Uterus (tissue), 4 donors: ENCODE measurements around the gene ANKRD63. TPM values are rescaled to one million over a fixed set of nuclear protein-coding genes. Genes with fewer than 3 reads are reported as not detected.

ENCODE experiments used
- DNase-seq, 2 donors: peaks; one replicate each; pipeline ENCODE4 v3.0.0-alpha.2; 2019 to 2020
- H3K27ac ChIP-seq, 2 donors: fragments of 200-600 bp; sonication (generic); 1 replicate in 1 of 2; 2 replicates in 1 of 2; pipeline ENCODE4 v1.5.1; 2016 to 2018
- H3K27me3 ChIP-seq, 2 donors: fragments of 200-600 bp; sonication (generic); one replicate each; pipeline ENCODE4 v1.5.1; 2018 to 2019; ENCODE audit warnings: control low read depth in 1 of 2
- H3K36me3 ChIP-seq, 2 donors: fragments of 200-600 bp; sonication (generic); one replicate each; pipeline ENCODE4 v1.5.1; 2019; ENCODE audit warnings: control low read depth in 1 of 2
- H3K4me1 ChIP-seq, 2 donors: fragments of 200-600 bp; sonication (generic); one replicate each; pipeline ENCODE4 v1.5.1; 2018 to 2019; ENCODE audit warnings: control low read depth in 1 of 2
- H3K4me3 ChIP-seq, 2 donors: fragments of 200-600 bp; sonication (generic); 1 replicate in 1 of 2; 2 replicates in 1 of 2; pipeline ENCODE4 v1.5.1; 2018 to 2019; ENCODE audit warnings: mild to moderate bottlenecking in 1 of 2
- H3K9me3 ChIP-seq, 2 donors: fragments of 200-600 bp; sonication (generic); one replicate each; pipeline ENCODE4 v1.5.1; 2019; ENCODE audit warnings: control low read depth in 1 of 2
- POLR2A ChIP-seq, 2 donors: fragments of 450-650 bp; IDR thresholded peaks; one replicate each; pipeline ENCODE4 v1.6.1; 2016; ENCODE audit warnings: antibody characterized with exemption in 2 of 2, mild to moderate bottlenecking in 1 of 2, moderate library complexity in 1 of 2
- intact Hi-C: fragments of 100-400 bp; cut with DNase I; formaldehyde crosslinking; loops from one replicate; pipeline ENCODE4 v1.15.1; 2023; ENCODE audit warnings: low total_unique reads
- total RNA-seq, 4 donors: library from RNA; depleted of rRNA in 3 of 4; stranded (reverse); fragments of >200 nt in 3 of 4; gene quantifications; one replicate each; pipeline versions ENCODE4 v1.1.0 to v1.2.4, GENCODE V29; 2014 to 2023
- TF ChIP-seq, protein P1 (sequence below), 4 experiments: fragments of 200-600 bp in 2 of 4; fragments of 450-650 bp in 2 of 4; sonication (generic) in 2 of 4; IDR thresholded peaks; one replicate each; pipeline ENCODE4 v1.5.1; 2016 to 2019; ENCODE audit warnings: antibody characterized with exemption in 4 of 4, mild to moderate bottlenecking in 2 of 4, moderate library complexity in 1 of 4
- donor health status: DM: yes; HTN: yes; CAD: no.

ANKRD63 gene
- total RNA-seq, 4 donors from 2014 or later = 0.28 to 0.52 TPM; not detected in 2

DNA sequence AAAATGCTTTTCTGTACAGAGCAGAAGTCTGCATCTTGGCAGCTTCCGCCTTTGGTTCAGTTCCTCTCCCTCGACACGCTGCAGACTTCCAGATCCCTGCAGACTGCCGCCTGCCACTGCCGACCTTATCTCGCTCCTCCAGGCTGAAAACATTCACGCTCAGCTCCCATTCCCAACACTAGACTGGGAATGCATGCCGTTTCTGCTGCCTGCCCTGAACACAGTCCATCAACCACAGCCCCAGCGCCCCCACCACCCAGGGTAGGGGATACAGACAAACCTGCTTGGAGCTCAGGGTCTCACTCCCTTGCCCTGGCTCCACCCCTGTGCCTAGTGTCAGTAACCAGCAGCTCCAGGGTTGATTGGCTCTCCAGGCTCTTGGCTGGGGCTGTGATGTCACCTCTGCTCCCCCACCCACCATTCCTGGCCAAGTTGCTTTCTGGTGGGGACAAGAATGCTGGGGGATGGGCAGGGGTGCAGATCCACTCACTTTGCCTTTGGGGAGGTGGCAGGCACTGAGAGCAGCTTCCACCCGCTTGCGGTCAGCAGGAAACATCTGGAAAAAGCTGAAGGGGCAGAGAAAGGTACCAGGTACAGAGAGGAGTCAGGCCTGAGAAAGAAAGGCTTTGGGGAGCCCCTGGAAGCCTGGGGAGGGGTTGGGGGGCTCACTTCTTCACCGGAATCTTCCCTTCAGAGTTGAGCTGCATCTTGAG lies 18.8 kb upstream of the ANKRD63 start:
- no peaks in the 10 kb centered on the region for H3K27me3 ChIP-seq
- H3K4me3 ChIP-seq = no peak overlapping the region
- no peaks in the 10 kb centered on the region for H3K9me3 ChIP-seq
- intact Hi-C loops = no loop called here
- H3K27ac ChIP-seq = no peak overlapping the region
- no peak for TF ChIP-seq POLR2A (IDR thresholded peaks at IDR 0.05)
- TF ChIP-seq, protein P1, sequence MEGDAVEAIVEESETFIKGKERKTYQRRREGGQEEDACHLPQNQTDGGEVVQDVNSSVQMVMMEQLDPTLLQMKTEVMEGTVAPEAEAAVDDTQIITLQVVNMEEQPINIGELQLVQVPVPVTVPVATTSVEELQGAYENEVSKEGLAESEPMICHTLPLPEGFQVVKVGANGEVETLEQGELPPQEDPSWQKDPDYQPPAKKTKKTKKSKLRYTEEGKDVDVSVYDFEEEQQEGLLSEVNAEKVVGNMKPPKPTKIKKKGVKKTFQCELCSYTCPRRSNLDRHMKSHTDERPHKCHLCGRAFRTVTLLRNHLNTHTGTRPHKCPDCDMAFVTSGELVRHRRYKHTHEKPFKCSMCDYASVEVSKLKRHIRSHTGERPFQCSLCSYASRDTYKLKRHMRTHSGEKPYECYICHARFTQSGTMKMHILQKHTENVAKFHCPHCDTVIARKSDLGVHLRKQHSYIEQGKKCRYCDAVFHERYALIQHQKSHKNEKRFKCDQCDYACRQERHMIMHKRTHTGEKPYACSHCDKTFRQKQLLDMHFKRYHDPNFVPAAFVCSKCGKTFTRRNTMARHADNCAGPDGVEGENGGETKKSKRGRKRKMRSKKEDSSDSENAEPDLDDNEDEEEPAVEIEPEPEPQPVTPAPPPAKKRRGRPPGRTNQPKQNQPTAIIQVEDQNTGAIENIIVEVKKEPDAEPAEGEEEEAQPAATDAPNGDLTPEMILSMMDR (IDR thresholded peaks at IDR 0.05) = no peak
- no peaks in the 10 kb centered on the region for H3K36me3 ChIP-seq
- no peak for DNase-seq
- no peaks in the 10 kb centered on the region for H3K4me1 ChIP-seq

DNA sequence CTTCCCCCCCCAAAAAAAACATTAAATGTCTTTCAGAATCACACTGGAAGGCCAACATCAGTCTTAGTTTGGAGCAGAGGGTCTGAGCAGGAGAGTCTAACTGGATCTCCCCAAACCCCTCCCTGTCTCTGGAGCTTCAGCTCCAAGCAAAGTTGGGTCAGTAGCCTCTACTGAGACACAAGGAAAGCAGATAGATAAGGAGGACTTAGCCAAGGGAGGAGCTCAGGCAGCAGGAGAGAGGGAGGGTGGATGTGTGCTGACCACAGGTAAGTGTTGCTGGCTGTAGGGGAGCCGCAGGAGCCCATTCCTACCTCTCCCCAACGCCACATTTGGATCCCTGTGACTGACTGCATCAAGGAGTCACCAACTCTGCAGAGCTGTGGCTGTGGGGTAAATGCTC lies 17.9 kb upstream of the ANKRD63 start:
- Histone ChIP-seq H3K27me3 (no peaks in the 10 kb centered on the region), H3K4me1 (no peaks in the 10 kb centered on the region), H3K4me3 (no peak overlapping the region), H3K9me3 (no peaks in the 10 kb centered on the region), H3K27ac (no peak overlapping the region), H3K36me3 (no peaks in the 10 kb centered on the region)
- intact Hi-C loops = no loop called here
- DNase-seq = no peak
- TF ChIP-seq, protein P1 (IDR thresholded peaks at IDR 0.05) = no peak
- no peak for TF ChIP-seq POLR2A (IDR thresholded peaks at IDR 0.05)

DNA sequence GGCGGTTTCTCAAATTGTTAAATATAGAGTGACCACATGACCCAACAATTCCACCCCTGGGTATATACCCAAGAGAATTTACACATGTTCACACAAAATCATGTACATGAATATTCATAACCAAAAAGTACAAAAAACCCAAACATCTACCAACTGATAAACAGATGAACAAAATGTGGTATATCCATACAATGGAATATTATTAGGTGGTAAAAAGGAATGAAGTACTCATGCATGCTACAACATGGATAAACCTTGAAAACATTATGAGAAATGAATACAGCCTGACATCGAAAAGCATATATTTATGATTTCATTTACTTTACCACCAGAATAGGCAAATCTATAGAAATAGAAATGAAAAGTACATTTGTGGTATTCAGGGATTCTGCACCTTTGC lies 17.5 kb upstream of the ANKRD63 start:
- Histone ChIP-seq H3K9me3 (no peaks in the 10 kb centered on the region), H3K36me3 (no peaks in the 10 kb centered on the region), H3K27ac (no peak overlapping the region), H3K4me3 (no peak overlapping the region), H3K4me1 (no peaks in the 10 kb centered on the region), H3K27me3 (no peaks in the 10 kb centered on the region)
- TF ChIP-seq POLR2A (IDR thresholded peaks at IDR 0.05) = no peak
- TF ChIP-seq, protein P1 (IDR thresholded peaks at IDR 0.05) = no peak
- intact Hi-C loops = no loop called here
- no peak for DNase-seq

DNA sequence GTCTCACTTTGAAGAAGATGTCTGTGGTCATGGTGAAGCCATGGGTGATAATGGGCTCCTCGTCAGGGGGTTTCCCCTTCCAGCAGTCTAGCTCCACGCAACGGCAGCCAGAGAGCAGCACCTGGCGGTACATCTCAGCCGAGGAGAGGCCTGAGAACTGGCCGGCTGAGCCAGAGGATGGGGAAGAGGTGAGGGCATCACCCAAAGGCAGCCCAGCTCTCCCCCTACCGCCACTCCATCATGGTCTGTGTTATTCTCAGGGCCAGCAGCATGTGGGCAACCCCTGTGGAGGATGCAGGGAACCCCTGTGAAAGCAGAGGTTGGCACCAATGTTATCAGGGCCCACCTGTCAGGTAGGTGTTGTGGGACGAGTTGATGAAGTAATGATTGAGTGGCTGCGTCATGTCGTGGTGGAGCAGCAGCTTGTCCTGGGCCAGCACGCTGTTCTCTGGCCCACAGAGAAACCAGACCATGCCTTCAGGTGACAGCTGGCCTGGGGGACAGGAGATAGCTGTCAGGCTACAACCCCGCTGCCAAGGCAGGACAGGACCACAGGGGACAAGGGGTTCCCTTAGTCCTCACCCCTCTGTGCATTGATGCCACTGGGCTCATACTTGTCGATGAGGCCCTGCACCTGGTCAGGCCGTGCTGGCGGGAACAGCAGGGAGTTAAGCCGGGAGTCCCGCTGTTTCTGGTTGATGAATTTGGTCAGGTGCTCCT lies 15.5 kb upstream of the ANKRD63 start:
- Histone ChIP-seq H3K9me3 (no peaks in the 10 kb centered on the region), H3K36me3 (no peaks in the 10 kb centered on the region), H3K4me1 (no peaks in the 10 kb centered on the region), H3K27ac (no peak overlapping the region), H3K27me3 (no peaks in the 10 kb centered on the region), H3K4me3 (no peak overlapping the region)
- intact Hi-C loops = no loop called here
- no peak for TF ChIP-seq POLR2A (IDR thresholded peaks at IDR 0.05)
- TF ChIP-seq, protein P1 (IDR thresholded peaks at IDR 0.05) = no peak
- DNase-seq = no peak

DNA sequence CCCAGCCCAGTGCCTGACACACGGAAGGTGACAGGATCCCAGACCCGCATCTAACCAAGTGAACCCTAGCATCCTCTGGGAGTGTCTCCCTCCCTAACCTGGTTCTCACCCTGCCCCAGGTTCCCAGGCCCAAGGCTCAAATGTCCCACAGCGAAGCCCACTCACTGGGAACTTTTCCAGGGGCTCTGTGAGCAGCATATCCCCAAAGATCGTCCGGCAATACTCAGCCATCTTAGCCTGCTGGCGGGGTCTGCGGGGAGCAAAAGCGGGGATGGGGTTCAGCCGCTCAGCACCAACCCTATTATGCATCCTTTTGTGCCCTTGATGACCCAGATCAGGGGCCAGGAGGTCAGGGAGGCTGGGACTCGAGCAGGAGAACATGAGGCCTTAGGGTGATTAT lies 14.5 kb upstream of the ANKRD63 start:
- TF ChIP-seq POLR2A (IDR thresholded peaks at IDR 0.05) = no peak
- TF ChIP-seq, protein P1 (IDR thresholded peaks at IDR 0.05) = no peak
- no peak for DNase-seq
- H3K4me1 ChIP-seq = no peaks in the 10 kb centered on the region
- no peak overlapping the region for H3K4me3 ChIP-seq
- H3K27me3 ChIP-seq = no peaks in the 10 kb centered on the region
- no peak overlapping the region for H3K27ac ChIP-seq
- no peaks in the 10 kb centered on the region for H3K36me3 ChIP-seq
- intact Hi-C loops = no loop called here
- H3K9me3 ChIP-seq = no peaks in the 10 kb centered on the region
